Renal cortex interstitium (tissue), 11 donors: Measurements from ENCODE around the gene TSPAN9. TPM values are rescaled to one million over a fixed set of nuclear protein-coding genes. Genes with fewer than 3 reads are reported as not detected.

Experiments
- DNase-seq, 11 donors: peaks; one replicate each; pipeline ENCODE4 v3.0.0-alpha.2; 2013; ENCODE audit warnings: low read depth in 9 of 11, low spot score in 4 of 11; ENCODE audit errors: extremely low read depth in 1 of 11
- polyA plus RNA-seq, 3 donors: library from polyadenylated mRNA; unstranded; fragments of 120-200 nt; gene quantifications; one replicate each; pipeline ENCODE4 v1.2.1, GENCODE V29; 2013; ENCODE audit not compliant: insufficient read length in 3 of 3

The TSPAN9 gene
- polyA plus RNA-seq, 3 donors, result 78.2 to 90.6 (median 83.2) TPM

DNA sequence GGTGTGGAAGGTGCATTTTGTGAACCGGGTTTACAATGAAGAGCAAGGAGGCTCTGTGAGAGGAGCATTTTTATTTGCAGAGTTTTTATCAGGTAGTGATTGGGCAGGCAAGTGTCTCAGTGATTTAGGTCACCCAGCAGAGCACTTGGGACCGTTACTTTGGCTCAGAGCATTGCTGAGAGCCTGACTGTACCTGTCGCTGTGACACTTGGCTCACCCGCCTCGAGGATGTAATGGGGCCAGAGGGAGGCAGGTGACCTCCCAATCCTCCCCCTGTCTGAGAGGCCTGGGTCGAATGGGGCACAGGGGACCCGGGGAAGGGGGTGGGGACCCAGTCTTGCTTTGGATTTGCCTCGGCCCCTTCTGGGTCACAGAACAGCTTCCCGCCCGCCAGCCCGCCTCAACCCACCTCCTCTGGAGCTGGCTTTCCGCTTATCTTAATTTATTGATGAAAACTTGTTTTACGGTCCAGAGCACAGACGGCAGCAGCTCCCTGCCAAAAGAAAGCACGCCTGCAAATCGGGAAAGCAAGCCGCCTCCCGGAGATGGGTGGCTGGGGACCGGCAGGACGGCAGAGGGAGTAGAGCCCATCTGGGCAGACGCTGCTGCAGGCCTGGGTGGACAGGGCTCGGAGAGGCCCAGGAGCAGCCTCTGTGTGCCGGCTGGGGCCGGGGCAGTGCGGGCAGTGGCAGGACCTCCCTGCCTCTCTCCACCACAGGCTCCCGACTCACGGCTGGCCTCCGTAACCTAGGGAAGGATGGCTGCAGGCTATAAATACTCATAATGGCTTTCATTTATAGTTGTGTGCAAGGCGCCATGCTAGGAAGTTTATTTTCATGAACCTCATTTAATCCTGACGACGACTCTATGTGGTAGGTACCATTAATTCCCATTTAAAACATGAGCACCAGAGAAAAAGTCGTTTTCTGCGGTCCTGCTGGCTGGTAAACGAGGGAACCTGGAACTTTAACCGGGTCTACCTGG lies 187.1 kb downstream of the TSPAN9 start:
- peak in 4 of 11 donors; percentile 38 to 51 (median 46) for DNase-seq

DNA sequence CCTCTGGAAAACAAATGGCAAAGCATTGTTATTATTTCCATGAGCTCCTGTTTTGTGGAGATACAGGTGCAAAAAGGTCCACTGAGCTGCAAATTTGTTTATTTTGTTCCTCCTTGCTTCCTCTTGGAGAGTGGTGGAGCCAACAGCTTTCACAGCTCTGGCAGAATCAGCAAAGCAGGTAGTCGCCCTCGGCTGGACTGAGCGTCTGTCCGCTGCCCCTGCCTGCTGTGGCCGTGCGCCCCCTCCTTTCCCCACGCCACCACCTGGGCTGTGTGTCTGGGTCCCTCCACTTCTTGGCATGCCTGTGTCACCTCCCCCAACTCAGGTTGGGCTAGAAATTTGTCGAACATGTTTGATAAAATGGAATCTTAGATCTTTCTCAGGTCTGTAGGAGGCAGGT lies 188.2 kb downstream of the TSPAN9 start:
- DNase-seq, result no peak

- DNase-seq, result no peak
Measured at GRCh38 chr12:3266638-3267037, 189.5 kb downstream of the TSPAN9 start.

GRCh38 chr12:3267690-3268089 lies 190.5 kb downstream of the TSPAN9 start:
- DNase-seq, result no peak

- DNase-seq, result no peak
Measured at GRCh38 chr12:3269594-3269993, 192.4 kb downstream of the TSPAN9 start.

DNA sequence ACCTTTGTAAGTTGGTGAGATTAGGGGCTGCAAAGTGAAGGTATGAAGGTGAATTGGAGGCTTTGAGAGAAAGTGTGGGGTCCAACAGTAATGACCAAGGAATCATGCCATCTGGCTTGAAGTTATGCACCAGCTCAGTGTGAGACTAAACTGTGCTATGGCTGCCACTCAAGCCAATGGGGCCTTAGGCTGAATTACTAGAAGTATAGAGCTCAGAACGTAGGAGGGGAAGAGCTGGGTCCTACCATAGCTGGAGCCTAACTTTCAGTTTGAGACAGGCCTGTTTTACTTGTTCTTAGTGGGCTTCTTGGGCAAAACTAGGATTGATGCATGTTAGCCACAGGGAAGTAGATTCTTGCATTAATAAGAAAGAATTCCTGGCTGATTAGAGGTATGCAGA lies 194.0 kb downstream of the TSPAN9 start:
- DNase-seq, result no peak

- no peak for DNase-seq
Measured at GRCh38 chr12:3271639-3272038, 194.5 kb downstream of the TSPAN9 start.

DNA sequence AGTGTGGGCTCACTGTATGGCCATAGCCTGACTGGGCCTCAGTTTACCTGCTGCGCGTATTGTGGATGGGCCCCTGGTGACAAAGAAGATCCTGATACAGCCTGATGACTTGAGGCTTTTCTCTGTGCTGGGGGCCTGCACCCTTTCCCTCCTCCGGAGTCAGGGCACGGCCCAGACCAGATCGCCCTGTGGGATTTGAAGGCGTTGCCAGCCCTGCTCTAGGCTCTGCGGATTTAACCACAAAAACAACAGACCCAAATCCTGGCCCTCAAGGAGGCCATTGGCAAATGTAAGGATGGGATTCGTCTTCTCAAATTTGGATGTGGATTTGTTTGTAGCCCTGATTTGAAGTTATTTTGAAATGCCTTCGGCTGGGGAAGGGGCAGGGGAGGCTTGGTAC lies 195.8 kb downstream of the TSPAN9 start:
- DNase-seq, result no peak

DNA sequence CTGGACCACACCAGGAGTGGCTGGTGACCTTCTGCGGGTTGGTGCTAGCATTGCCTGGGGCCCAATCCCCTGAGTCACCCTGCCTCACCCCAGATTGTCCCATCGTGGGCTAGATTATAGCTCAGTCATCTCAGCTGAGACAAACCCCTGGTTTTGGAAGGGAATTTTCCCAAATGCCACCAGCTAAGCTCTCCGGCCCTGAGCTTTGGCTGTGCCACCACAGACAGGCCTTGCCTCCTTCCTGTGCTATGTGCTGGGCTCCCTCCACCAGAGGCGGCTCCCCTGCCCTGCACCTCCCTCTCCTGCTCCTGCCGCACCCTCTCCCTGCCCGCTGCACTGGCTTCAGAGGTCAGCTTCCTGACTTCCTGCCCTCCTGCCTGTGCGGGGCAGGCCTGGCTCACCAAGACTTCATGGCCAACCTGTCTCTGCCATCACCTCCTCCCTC lies 196.3 kb downstream of the TSPAN9 start:
- no peak for DNase-seq

- DNase-seq, result no peak
Measured at GRCh38 chr12:3274664-3275063, 197.5 kb downstream of the TSPAN9 start.

DNA sequence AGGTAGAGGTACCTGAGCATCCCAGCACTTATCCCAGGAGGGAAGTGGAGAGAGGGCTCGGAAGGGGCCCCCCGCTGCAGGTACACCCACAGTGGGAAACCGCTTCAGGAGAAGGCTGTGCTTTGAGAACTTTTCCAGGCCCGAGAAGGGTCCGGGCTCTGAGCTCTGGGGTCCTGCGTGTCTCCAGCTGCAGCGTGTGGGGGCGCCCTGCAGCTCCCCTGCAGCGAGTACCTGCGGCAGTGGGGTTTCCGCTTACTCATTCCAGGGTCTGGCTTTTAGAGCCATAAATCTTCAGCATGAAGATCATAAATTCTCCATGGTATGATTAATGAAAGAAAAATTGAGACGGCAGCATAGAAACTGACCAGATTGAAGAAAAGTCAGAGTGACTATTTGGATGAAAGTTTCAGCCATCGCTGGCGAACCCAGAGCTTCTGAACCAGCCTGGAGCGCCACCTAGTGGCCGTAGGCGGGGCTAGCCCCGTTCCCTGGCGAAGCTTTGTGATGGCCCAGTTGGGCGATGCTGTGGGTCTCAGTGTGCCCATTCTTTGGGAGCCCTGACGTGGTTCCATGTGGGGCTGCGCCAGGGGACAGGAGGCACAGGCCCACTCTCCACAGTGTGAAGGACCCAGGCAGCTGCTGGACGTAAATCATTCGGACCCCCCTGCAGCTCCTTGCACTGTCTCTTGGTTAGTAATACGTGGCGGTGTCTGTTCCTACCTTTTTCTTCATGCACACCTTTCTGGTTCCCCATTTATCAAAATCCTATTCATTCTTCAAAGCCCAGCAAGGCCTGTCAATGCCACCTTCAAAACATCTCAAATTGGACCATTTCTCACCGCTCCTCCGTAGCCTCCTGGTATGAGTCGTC lies 198.2 kb downstream of the TSPAN9 start:
- DNase-seq, result peak in 5 of 11 donors; percentile 53 to 68 (median 62)

DNA sequence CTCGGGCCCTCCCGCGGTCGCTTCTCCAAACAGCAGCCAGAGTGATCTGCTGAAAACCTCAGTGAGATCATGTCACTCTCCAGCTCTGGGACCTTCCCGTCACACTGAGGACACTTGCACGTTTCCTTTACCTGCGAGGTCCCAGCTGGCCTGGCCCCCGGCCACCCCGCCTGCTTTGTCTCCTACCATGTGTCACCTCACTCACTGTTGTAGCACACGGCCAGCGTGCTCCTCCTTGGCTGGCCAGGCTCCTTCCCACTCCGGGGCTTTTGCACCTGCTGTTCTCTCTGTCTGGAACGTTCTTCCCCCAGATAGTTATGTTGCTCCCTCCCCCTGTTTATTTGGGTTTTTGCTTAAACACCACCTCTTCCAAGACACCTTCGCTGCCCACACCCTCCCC lies 199.0 kb downstream of the TSPAN9 start:
- DNase-seq, result no peak

- DNase-seq, result no peak
Measured at GRCh38 chr12:3277306-3277943, 200.2 kb downstream of the TSPAN9 start.

DNA sequence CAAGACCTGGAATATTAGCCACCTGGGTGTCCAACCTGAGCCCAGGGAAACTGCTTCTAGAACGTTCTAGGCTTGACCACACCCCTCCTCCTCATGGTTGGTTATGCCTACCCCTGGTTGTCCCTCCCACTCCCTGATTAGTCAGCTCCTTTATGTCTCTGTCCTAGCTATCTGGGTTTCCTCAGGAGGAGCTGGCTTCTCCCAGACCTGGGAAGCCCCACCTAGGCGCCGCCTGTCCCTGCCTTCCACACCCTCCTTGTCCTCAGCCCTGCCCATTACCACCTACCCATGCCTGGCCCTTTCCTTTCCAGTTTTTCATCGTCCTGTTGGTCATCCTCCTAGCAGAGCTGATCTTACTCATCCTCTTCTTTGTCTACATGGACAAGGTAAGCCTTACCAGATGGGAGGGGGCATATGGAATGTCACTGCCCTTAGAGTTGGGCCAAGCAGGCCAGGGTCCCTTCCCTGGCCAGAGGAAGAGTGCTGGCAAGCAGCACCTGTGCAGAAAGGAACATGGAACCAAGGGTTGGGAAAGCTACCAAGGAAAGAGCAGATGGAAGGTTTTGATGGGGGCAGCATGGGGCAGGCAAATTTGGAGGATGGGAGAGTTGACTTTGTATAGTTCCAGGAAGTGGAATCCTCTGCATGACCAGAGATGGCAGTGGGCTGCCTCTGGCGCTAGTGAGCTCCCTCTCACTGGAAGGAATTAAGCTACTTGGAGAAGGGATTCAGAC lies 201.7 kb downstream of the TSPAN9 start:
- no peak for DNase-seq

DNA sequence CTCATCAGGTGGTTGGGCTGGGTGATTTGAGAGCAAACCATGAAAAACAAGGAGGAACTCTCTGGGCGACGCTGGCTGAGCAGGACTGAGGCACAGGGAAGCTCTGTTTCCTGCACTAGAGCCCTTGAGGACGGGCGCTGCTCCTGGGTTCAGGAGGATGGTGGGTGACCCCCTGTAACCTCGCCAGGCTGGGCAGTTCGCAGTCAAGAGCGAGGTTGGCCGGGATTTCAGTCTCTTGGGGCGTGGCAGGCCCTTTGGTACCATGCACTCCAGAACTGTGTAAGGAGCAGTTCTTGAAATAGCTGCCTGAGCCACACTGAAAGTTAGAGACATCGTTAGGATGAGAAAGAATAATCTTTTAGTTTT lies 202.2 kb downstream of the TSPAN9 start:
- DNase-seq, result no peak

DNA sequence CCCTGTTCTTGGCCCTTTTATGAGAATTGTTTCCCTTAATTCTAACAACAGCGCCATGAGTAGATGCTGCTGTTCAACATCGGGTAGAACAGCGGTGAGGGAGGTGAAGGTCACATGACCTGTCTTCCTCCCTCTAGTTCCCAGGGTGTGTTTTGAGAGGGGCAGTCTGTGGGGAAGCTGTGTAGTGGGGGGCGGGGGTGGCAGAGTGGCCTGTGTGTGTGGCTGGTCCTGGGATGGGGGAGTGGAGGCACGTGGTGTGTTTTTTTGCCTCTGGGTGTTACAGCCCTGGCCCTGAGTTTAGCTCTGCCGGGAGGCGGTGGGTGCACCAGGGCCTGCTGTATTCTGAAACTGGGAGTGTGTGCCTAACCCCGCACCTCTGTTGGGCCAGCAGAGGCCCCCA lies 202.7 kb downstream of the TSPAN9 start:
- DNase-seq, result no peak

DNA sequence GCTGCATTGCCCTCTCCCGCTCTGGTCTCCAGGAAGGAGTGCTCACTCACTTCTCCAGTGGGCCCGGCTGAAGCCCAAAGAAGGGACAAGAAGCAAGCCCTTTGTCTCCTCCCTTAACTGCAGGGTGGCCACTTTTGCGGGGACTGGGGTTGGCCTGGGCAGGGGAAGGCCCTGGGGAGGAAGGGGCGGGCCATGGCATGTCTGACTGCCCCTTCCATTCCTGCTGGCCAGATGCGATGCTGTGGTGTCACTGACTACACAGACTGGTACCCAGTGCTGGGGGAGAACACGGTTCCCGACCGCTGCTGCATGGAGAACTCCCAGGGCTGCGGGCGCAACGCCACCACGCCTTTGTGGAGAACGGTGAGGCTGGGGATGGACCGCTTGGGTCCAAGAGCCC lies 203.8 kb downstream of the TSPAN9 start:
- no peak for DNase-seq

DNA sequence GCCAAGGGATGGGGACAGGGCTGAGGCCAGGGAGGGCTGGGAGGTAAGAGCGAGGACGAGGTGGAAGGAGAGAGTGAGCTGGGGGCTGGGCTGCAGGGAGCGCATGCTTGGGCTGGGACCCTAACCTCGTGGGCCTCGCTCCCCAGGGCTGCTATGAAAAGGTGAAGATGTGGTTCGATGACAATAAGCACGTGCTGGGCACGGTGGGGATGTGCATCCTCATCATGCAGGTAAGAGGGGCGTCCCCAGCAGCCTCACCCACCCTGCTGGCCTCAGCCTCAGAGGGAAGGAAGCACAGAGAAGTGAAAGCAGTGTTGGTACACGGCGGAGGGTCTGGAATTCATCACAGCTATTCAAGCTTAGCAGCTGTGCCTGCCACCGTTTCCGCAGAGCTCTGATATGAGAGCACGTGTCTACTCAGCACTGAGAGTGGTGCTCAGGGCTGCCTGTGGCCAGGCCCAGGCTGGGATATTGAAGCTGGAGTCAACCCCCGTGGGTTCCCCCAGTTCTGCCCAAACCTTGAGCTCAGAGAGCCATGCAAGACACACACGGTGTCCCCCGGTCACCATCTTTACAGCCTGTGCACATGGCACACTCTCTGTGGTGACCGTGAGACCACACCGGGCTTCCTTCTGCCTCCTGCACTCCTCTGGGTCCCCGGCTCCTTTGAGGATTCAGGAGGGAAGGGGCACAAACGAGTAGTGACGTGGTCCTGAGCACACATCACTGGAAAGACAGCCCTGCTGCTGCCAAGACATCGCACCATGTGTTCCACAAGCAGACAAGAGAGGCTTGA lies 204.6 kb downstream of the TSPAN9 start:
- no peak for DNase-seq
